ENCODE measurements around the gene CALR. TPM values are rescaled to one million over a fixed set of nuclear protein-coding genes. Genes with fewer than 3 reads are reported as not detected.

Gene CALR
- total RNA-seq, 4 donors from 2014 or later = 262 to 577 (median 513) TPM

DNA sequence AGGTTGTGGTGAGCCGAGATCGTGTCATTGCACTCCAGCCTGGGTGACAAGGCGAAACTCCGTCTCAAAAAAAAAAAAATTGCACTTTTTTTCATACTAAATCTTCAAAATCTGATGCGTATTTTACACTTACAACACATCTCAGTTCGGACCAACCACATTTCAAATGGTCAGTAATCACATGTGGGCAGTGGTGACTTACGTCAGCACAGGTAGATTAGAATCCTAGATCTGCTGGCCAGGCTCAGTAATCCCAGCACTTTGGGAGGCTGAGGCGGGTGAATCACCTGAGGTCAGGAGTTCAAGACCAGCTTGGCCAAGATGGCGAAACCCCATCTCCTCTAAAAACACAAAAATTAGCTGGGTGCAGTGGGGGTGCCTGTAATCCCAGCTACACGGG, 3.3 kb upstream of the CALR start:
- DNase-seq = no peak
- no peak overlapping the region for H3K27ac ChIP-seq
- H3K27me3 ChIP-seq = no peaks in the 10 kb centered on the region
- H3K4me1 ChIP-seq = peaks cover 23 to 55% (median 26%) of the 10 kb centered on the region in 3 donors
- H3K9me3 ChIP-seq = no peaks in the 10 kb centered on the region
- peaks cover 2 to 25% (median 9%) of the 10 kb centered on the region in 3 donors for H3K36me3 ChIP-seq
- WGBS, 2 donors = 86 to 89% methylated on average over 9 of the region's 10 CpGs
- no peak overlapping the region for H3K4me3 ChIP-seq
- no peak for TF ChIP-seq POLR2A (IDR thresholded peaks at IDR 0.05)
- TF ChIP-seq, protein P1, sequence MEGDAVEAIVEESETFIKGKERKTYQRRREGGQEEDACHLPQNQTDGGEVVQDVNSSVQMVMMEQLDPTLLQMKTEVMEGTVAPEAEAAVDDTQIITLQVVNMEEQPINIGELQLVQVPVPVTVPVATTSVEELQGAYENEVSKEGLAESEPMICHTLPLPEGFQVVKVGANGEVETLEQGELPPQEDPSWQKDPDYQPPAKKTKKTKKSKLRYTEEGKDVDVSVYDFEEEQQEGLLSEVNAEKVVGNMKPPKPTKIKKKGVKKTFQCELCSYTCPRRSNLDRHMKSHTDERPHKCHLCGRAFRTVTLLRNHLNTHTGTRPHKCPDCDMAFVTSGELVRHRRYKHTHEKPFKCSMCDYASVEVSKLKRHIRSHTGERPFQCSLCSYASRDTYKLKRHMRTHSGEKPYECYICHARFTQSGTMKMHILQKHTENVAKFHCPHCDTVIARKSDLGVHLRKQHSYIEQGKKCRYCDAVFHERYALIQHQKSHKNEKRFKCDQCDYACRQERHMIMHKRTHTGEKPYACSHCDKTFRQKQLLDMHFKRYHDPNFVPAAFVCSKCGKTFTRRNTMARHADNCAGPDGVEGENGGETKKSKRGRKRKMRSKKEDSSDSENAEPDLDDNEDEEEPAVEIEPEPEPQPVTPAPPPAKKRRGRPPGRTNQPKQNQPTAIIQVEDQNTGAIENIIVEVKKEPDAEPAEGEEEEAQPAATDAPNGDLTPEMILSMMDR (IDR thresholded peaks at IDR 0.05) = no peak
- intact Hi-C loops (cut with DNase I) = no loop called here

DNA sequence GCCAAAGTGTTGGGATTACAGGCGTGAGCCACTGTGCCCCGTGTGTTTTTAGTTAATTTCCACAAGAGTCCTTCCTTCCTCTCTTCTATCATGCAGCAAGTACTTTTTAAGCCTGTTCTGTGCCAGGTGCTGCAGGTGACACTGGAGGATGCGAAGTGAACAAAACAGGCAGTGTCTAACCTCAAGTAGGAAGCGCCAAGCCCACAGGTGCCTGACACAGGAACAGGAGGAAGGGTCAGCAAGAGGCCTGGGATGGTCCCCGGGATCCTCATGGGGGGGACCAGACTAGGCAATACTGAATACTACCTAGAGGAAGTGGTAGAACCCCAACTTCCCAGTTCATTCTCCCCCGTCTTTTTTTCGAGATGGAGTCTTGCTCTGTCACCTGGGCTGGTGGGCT, 1.8 kb upstream of the CALR start:
- no peak overlapping the region for H3K4me3 ChIP-seq
- TF ChIP-seq POLR2A (IDR thresholded peaks at IDR 0.05) = no peak
- TF ChIP-seq, protein P1 (IDR thresholded peaks at IDR 0.05) = no peak
- H3K4me1 ChIP-seq = peaks cover 35 to 60% (median 38%) of the 10 kb centered on the region in 3 donors
- no peaks in the 10 kb centered on the region for H3K27me3 ChIP-seq
- intact Hi-C loops (cut with DNase I) = no loop called here
- no peaks in the 10 kb centered on the region for H3K9me3 ChIP-seq
- no peak overlapping the region for H3K27ac ChIP-seq
- 56 to 65% methylated on average over 7 of the region's 7 CpGs for WGBS, 2 donors
- DNase-seq = no peak
- H3K36me3 ChIP-seq = peaks cover 12 to 25% (median 14%) of the 10 kb centered on the region in 3 donors

DNA sequence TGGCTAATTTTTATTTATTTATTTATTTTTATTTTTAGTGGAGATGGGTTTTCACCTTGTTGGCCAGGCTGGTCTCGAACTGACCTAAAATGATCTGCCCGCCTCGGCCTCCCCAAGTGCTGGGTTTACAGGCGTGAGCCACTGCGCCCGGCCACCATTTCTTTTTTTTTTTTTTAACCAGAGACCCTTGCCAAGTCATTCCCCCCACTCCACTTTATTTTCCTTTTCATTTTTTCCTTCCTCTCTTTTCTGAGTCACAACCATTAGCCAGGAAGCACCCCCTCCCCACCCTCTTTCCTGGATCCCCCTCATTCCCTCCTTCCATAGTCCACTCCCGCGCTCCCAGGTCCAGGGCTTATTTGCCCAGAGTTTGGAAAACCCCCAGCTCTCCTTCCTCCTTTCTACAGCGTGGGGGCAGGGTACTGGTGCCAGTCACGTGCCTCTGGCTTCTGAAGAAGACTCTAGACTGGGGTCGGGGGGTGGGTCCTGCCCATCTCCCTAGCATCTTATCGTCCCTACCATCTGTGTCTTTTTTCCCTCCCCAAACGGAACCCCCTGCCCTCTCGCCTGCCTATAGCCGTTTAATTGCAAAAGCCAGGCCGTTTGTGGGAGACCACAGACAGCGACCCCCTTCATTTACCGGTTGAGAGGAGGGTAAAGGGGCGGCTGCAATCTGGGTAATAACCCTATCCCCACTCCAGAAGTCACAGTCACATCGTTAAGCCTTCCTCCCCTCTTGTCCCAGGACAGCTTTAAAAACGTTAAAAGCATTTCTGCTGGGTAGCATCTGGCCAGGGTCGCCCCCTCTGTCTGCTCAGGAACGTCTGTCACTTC, 1.1 kb upstream of the CALR start:
- 23 to 29% methylated on average over 17 to 22 of the region's 23 CpGs for WGBS, 2 donors
- Histone ChIP-seq H3K27me3 (no peaks in the 10 kb centered on the region), H3K4me1 (peaks cover 32 to 60% (median 34%) of the 10 kb centered on the region in 3 donors), H3K27ac (peak overlapping the region in 3 of 4 donors; percentile 78 to 98 (median 95)), H3K4me3 (peak overlapping the region; percentile 95 to 99 (median 98)), H3K9me3 (no peaks in the 10 kb centered on the region), H3K36me3 (peaks cover 14 to 29% (median 15%) of the 10 kb centered on the region in 3 donors)
- intact Hi-C loops (cut with DNase I) = no loop called here
- TF ChIP-seq POLR2A (IDR thresholded peaks at IDR 0.05) = no peak
- TF ChIP-seq, protein P1 (IDR thresholded peaks at IDR 0.05) = no peak
- no peak for DNase-seq

DNA sequence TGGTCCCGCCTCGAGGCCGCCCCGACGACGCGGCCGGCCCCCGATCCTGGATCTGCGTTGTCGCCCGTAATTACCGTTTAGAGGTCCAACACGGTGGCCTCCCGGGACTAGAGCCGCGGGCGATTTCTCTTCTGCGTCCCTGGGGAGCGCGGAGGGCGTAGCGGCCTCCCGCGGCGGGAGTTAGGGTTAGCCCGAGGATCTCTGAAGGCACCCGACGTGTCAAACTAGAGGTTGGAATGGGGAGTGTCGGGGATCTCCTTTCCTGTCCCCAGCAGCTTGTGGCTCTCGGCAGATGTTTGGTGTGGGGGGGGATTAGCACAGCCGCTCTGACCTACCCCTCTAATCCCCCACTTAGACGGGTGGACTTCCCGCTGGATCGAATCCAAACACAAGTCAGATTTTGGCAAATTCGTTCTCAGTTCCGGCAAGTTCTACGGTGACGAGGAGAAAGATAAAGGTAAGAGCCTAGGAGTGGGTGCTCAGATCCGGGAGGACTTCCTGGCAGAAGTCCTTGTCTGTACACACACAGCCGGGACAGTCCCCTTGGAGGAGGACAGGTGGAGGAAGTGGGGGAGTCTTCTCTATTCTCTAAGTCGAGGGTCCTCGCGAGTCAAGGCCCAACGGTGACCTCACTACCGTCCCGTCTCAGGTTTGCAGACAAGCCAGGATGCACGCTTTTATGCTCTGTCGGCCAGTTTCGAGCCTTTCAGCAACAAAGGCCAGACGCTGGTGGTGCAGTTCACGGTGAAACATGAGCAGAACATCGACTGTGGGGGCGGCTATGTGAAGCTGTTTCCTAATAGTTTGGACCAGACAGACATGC, 581 bp downstream of the CALR start:
- no peak for DNase-seq
- intact Hi-C loops (cut with DNase I) = no loop called here
- no peaks in the 10 kb centered on the region for H3K27me3 ChIP-seq
- TF ChIP-seq, protein P1 (IDR thresholded peaks at IDR 0.05) = peak in 4 of 6 experiments; percentile 13 to 34 (median 23)
- TF ChIP-seq POLR2A (IDR thresholded peaks at IDR 0.05) = no peak
- H3K9me3 ChIP-seq = no peaks in the 10 kb centered on the region
- peaks cover 23 to 46% (median 30%) of the 10 kb centered on the region in 3 donors for H3K36me3 ChIP-seq
- H3K4me1 ChIP-seq = peaks cover 28 to 64% (median 30%) of the 10 kb centered on the region in 3 donors
- H3K27ac ChIP-seq = peak overlapping the region; percentile 95 to 98 (median 97)
- peak overlapping the region; percentile 95 to 99 (median 98) for H3K4me3 ChIP-seq
- 0 to 1% methylated on average over 24 to 25 of the region's 54 CpGs for WGBS, 2 donors
